ENCODE data around the gene CYTH1.

The CYTH1 gene

DNA sequence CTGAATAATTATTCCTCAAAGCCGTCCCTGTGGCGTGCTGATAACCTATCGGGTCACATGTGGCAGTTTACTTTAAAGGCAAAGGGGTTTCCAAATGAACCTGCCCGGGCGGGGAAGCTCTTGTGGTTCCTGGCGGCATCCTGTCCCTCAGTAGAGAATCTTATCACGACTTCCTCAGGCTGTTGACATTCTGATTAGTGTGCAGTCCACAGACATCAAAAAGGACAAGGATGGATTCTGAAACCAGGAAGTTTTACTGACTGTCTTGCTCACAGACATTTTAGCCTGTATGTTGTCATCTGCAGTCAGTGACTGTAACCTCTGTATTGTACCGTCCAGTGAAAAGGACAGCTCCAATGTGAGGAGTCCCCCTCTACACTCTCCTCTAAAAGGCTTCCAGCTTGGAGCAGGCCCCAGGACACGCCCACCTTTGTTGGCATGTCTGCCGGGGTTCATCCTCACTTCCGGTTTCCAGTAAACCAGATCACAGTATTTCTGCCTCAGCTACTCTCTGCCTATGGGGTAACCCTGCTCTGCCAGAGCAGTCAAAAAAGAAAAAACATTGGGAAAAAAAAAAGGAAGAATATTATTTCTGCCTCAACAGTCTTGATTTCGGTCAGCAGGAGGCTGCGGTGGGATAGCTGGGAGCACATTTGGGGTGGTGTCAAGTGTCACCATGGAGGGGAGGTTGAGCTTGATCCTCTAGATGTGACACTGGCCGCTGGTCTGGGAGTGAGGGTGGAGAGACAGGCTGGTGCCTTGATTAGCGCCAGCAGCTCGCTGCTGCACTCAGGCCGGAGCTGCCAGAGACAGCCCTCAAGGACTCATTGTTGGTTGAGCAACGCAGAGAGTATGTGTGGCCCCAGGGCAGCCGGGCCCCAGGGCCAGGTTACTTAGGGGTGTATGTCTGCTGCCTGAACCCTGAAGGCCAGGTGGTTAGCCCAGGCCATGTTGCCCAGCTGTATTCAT lies 115.8 kb downstream of the CYTH1 start:
- DNase-seq, result no peak

DNA sequence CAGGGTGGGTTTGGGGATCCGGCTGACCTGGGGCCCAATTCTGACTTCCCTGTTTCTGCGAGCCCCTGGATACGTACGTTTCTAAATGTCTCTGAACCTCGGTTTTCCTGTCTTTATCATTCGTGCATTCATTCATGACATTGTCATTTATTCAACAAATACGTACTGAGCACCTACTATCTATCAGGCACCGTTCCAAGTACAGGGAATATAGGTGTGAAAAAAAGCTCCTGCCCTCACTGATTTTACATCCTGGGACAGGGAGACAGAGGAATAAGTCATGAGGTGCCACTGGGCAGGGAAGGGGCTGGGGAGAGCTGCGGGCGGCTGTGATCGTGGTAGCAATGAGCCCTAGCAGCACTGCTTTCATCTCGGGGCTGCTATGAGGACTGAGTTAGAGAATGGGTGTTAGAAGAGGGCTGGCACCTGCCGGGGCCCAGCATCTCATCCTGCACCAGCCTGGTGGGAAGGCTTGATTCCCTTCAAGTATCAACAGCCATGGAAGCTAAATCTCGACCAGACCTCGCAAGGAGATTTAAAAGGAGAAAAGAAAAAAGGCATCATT lies 116.6 kb downstream of the CYTH1 start:
- DNase-seq, result no peak

DNA sequence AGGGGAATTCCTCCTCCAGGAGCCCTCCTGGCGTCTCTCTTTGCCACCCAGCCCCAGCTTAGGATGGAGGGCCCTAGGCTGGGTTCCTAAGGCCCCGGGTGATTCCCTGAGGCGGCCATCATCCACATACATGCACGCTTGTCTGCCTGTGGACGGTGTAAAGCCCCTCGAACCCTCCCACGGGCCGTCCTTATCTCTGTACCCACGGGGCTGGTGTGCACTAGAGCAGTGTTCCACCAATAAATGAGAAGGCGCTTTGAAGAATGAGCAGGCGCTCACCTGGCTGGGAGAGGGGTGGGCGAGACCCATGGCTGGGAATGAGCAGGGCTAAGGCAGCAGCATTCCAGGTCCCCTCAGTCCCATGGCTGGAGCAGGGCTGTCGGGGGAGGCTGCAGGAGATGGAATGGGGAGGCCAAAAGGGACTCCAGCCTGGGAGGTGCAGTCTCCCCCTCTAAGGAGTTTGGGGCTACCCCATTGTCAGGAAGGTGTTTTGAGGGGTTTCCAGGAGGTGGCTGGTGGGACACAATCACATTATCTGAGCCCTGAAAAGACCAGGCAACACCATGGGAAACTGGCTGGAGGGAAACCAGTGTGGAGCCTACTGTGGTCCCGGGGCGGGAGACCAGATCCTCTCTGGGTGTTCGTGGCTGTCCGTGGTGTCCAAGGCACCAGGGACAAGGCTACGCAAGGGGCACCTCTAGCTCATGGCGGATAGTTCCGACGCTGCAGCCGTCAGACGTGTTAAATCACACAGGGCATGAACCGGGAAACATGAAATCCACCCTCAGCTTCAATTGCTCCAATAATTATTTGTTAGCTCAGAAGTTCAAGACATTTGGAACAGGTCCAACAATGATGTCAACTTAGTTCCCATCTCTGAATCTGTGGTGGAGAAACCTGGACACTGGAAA lies 117.3 kb downstream of the CYTH1 start:
- no peak for DNase-seq

DNA sequence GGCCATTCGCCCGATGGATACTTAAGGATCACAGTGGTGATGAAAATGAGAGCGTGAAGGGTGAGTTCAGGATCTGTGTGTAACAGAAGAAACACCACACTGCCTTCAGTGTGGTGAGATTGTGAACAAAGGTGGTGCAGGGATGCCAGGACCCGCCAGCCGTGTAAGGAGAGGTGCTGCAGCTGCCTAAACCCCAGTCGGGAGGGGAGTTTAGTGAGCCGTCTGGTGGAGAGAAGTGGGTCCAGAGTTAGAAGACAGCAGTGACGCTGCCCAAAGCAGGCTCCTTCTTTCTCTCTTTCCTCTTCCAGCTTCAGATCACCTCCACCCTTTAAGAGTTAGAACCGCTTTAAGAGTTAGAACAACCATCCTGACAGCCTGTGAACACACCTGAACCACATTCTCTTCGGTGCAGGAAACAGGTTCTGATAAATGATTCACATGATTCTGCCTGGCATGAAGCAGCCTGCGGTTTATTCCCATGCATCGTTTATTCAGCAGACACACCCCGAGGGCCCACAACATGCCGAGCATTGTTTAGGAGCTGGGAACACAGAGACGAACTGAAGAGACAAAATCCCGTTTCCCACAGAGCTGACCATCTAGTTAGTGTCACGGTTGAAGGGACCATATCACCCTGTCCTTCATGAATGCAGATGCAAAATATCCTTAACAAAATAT lies 120.8 kb downstream of the CYTH1 start:
- no peak for DNase-seq

DNA sequence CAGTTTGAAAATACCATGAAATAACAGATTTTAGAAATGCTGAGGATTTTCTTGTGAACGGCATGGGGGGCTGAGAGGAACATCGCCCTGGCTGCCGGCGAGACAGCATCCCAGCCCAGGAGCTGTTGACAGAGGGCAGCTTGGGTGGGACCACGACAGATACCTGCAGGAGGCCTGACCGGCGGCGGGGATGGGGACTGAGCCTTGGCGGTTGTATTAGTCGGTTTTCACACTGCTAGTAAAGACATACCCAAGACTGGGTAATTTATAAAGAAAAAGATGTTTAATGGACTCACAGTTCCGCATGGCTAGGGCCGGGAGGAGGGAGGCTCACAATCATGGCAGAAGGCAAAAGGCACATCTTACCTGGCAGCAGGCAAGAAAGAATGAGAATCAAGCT lies 122.5 kb downstream of the CYTH1 start:
- no peak for DNase-seq

DNA sequence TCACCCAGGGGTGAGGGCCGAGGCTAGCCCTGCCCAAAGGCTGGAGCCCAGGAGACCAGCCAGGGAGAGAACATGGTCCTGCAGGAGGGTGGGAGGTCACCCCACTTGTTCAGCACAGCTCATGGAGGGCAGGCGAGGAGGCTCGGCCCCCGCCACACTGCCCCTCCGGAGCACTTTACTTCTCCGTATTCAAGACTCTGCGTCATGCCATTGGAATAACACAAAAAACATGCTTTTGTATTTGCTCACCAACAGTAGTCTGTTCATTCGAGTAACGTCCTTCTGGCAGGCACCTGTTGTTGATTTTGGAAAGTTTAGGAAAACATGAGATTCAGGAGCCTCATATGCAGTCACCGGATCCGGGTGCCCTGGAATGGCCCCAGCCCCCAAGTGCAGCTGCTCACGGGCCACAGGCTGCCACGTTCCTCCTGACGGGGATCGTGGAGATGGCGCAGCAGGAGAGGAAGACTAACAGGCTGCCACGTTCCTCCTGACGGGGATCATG lies 123.7 kb downstream of the CYTH1 start:
- DNase-seq, result no peak

DNA sequence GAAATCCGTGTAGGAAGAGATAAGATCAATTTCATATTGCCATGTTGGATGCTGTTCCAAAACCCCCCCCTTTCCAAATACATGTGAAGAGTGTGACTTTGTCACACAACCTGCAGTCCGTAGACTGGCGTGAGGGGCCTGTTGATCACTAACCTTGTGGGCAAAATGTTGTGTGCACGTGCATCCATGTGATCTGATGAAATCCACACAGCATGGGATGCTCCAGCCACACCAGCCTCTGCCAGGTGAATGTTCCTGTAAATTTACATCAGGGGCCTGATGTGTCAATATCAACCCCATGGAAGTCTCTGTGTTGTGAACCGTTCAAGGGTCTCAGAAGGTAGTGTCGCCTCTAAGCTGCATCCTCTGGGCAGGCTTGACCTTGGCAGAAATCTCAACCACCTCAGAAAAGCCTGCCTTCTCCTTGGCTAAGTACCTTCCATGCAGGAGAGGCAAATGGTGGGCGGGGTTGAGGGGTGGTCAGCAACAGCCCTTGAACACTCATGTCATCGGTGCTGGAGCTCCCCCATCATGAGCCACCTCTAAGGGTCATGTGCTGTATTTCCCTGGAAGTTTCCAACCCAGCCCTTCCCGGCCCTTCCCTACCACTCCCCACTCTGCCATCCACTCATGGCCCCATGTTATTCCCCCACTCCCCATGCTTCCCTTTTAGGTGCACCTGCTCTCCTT lies 126.7 kb downstream of the CYTH1 start:
- DNase-seq, result no peak

DNA sequence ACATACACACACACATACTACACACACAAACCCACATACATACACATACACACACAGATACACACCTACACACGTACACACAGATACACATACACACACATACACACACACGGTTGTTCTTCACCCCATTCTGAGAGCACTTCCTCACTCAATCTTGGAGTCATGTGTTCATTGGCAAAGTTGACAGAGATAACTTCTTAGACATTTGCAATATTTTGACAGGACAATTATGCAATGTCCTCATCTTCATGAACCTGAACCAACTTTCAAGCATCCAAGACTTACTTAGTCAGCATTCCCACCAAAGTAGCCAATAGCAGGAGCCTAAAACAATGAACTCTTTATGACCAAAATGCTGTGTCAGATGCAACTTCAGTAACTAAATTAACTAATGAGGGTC lies 127.7 kb downstream of the CYTH1 start:
- no peak for DNase-seq

DNA sequence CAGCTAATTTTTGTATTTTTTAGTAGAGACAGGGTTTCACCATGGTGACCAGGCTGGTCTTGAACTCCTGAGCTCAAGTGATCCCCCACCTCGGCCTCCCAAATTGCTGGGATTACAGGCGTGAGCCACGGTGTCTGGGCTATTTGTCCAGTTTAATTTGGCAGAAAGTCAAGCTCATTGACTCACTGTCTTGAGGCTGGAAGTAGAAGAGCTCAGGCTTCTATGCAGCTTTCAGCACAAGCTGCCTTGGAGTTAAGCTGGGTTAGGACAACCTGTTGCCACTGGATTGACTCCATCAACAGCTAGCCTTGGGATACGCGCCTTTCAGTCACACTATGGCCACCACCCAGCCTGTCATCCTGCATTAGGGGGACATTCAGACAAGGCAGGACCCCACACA lies 128.7 kb downstream of the CYTH1 start:
- DNase-seq, result no peak

DNA sequence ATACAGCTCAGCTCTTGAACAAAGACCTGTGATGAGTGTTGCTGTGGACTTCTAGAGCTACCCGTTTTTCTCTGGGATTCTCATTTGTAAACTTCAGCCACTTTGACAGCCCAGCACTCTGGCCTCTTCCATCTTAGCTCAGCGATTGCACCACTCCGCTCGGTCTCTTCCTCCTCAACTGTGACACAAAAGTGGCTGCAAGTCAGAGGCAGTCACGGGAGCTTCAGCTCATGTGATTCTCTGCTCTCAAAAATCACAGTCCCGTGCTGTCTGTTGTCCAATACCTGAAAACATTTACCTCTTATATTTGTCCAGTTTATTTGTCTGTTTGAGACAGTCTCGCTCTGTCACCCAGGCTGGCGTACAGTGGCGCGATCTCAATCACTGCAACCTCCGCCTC lies 129.2 kb downstream of the CYTH1 start:
- no peak for DNase-seq

DNA sequence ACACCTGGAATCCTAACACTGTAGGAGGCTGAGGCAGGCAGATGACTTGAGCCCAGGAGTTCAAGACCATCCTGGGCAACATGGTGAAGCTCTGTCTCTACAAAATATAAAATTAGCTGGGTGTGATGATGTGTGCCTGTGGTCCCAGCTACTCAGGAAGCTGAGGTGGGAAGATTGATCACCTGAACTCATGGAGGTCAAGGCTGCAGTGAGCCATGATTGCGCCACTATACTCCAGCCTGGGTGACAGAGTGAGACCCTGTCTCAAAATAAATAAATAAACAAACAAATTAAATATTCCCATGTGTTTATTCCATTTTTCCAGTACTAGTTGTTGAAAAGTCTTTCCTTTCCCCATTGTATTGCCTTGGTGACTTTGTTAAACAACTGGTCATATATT lies 130.0 kb downstream of the CYTH1 start:
- DNase-seq, result no peak

DNA sequence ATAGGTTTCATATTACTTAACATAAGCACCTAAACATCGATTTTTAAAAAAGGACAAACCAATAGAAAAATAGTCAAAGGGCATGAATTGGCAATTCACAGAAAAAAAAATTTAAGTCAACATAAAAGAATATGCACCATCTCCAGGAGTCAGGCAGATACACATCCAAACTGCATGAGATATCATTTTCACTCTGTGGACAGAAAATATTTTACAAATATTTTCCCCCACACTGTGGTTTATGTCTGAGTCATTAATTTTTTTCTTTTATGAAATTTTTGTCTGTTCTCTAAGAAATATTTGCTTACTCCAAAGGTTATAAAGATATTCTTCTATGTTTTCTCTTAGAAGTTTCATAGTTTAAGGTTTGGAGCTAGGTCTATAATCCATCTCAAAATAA lies 130.5 kb downstream of the CYTH1 start:
- DNase-seq, result no peak

DNA sequence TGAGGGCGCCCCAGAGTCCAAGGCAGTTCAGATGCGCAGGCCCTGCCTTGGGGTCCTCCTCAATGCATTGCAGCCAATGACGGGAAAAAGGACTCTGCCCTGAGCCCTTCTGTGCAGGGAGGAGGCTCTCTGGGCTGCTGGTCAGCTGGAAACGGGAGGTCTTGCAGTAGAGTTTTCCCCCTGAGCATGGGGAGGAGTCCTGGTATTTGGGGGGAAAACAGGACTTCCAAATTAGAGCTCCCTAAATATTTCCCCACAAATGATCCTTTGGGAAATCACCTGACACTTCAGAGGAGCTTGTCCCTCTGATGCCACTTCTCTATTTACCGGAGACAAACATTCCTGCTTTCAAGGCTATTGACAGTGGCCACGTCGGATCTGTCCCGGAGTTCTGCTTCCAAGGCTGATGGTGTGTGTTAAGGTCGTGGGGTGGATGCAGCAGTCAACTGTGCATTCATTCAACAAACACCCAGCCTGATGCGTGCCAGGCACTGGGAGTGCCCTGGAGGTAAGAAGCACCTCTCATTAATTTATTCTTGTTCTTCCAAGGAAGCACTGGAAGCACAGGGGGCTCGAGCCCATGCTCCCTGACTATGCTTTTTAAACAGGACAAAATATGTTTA lies 131.9 kb downstream of the CYTH1 start:
- no peak for DNase-seq

DNA sequence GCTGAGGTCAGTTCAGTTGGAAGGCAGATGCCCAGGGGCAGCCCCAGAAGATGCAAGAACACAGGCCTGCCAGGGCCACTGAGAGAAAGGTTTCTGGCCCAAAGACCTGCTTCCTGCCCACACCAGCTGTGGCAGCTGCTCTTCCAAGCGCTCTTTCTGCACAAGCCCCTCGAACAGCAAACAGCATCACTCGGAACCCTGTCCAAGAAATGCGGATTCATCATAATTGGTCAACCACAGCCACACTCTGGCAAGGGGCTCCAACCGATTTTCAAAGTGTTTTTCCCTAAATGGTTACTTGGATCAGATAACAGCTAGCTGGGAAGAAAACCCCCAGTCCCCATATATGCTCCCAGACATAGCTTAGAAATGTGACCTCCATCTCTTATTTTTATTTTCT lies 133.8 kb downstream of the CYTH1 start:
- DNase-seq, result no peak

DNA sequence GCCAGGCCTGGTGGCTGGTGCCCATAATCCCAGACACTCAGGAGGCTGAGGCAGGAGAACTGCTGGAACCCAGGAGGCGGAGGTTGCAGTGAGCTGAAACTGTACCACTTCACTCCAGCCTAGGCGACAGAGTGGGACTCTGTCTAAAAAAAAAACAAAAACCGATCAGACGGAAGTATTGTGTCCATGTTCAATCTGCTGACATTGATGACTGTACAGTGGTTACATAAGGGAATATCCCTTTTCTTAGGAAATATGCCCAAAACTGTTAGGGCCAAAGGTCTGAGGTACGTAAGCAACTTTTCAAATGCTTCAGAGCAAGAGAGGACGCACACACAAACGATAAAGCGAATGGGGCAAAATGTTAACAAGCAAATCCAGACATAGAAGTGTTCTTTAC lies 135.0 kb downstream of the CYTH1 start:
- DNase-seq, result no peak

DNA sequence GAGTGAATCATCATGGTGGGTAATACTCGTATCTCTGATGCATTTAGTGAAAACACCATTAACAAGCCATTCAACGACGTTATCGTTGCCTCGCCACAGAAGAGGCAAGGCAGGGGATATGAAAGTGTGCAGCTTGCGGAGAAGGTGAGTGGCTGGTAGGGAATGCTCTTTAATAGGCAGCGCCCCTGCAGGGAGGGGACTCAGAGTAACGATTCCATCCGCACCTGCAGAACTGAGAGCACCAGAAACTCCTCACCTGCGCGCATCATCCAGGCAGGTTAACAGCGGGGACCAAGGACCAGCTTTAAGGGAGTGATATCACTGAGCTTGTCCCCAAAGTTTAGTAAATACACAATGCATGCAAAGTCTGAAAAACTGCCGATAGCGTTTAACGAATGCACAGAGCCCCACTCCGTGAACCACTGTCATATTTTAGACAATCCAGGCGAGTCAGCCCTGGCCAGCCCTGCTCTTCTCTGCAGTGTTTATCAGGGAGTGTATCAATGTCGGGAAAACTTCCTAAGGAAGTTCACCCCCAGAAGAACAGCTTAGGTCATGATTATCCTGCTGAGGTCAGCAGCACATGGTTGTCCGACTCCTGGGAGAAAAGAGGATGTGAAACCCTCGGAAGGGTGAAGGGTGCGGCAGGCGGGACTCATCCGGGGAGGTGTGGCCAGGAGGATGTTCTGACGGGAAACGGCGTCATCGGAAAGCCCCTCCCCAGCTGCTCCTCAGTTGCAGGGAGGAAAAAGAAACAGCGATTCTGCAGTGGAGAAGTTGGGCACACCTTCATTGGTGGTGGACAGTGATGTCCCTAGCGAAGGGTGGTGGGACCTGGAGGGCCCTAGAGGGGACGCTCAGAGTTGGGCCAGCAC lies 136.4 kb downstream of the CYTH1 start:
- peak; percentile 67 for DNase-seq

DNA sequence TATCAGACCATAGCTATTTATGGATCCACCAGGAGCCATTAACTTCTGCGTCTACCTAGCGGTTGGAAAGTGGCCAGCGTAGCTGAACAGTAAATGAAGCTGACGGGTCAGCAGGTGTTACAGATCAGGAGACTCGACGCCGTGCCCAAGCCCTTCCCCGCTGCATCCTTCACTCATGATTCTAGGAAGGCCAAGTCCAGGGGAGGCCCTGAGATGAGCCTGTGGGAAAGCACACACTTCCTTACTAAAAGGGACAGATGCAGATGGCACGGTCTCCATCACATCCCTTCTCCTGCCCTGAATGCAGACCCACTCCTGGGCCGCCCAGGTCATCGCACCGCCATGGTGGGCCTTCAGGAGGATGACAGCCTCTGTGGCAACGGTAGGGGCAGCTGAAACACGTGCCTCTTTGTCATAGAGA lies 137.1 kb downstream of the CYTH1 start:
- DNase-seq, result no peak

DNA sequence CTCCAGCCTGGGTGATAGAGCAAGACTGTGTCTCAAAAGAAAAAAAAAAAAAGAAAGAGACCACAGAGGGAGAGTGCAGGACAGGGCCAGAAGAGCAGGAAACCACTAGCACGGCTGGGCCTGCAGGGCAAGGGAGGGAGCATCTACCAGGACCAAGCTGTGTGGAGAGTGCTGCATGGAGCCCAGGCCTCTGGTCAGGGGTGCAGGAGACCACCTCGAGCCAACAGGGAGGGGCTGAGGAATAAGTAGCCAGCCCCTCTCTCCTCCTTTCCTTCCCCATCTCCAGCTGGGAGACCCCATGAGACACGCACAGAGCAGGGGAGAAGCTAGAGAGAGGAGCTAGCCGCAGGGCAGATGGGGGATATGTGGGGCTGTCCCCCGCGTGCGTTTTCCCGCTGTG lies 137.8 kb downstream of the CYTH1 start:
- no peak for DNase-seq

DNA sequence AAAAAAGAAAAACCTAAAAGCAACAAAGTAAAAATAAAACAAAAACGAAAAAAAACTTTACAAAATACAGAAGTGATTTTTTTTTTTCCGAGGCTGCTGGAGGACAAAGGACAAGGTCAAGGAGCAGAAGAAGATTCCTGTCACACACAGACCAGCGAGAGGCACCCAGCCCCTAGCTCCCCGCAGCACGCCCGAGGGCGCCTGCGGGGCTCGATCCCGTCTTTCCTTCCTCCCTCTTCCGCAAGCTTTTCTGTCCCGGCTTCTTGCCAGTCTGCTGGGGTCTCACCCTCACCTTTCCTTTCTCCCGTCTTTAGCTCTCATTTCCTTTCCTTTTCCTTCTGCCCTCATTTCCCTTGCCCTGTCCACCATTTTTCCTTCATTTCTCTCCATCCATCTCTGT lies 138.7 kb downstream of the CYTH1 start:
- DNase-seq, result no peak

DNA sequence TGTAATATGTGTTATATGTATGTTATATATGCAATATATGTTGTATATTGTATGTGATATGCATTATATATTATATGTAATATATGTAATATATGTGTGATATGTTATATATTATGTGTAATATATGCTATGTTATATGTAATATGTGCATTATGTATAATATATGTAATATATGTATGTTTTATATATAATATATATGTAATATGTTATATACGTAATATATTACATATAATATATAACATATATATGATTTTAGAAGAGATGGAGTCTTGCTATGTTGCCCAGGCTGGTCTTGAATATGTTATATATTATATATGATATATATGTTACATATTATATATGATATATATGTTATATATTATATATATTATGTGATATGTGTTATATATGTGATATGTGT lies 139.4 kb downstream of the CYTH1 start:
- no peak for DNase-seq

DNA sequence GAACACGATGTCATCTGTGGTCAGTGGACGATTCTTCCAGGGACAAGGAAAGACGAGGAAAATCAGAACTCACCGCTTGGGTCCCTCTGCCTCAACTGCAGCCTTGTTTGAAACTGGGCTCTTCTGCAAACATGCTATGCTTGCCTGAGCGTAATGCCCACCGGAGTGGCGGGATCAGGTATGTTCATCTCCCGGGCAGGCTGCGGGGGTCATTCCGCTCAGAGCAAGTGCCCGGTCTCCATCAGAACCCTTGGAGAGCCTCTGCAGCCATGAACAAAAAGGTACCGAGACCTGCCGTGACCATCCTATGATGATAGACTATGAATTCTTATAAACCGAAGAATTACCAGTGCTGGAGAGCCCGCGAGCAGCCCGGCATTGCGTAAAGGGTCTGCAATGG lies 140.4 kb downstream of the CYTH1 start:
- no peak for DNase-seq
